ENCODE data around the gene MPRIP. TPM values are rescaled to one million over a fixed set of nuclear protein-coding genes. Genes with fewer than 3 reads are reported as not detected.
A peak's percentile ranks its signal among the peaks of the same experiment; 100 is the strongest.
"Not testable (repeated sequence)": the region's sequence is repeated elsewhere in the genome, so short reads cannot be mapped to it uniquely, and the experiment has no call there.

The MPRIP gene
- total RNA-seq, 1 donor from 2014 or later = 423 TPM

GRCh38 chr17:17144916-17145665, 102.8 kb downstream of the MPRIP start:
- DNase-seq (ENCODE audit: low spot score) = no peak

- DNase-seq (ENCODE audit: low spot score) = no peak
Measured at GRCh38 chr17:17146786-17147406, 104.6 kb downstream of the MPRIP start.

- no peak for DNase-seq (ENCODE audit: low spot score)
Measured at GRCh38 chr17:17147821-17148220, 105.6 kb downstream of the MPRIP start.

- DNase-seq (ENCODE audit: low spot score) = no peak
Measured at GRCh38 chr17:17149520-17150447, 107.5 kb downstream of the MPRIP start.

GRCh38 chr17:17150448-17150800, 108.2 kb downstream of the MPRIP start:
- no peak for DNase-seq (ENCODE audit: low spot score)

- DNase-seq (ENCODE audit: low spot score) = no peak
Measured at GRCh38 chr17:17151055-17151454, 108.8 kb downstream of the MPRIP start.

GRCh38 chr17:17151541-17151940, 109.3 kb downstream of the MPRIP start:
- DNase-seq (ENCODE audit: low spot score) = no peak

GRCh38 chr17:17151962-17152361, 109.7 kb downstream of the MPRIP start:
- peak; percentile 60 for DNase-seq (ENCODE audit: low spot score)

GRCh38 chr17:17152385-17152784, 110.1 kb downstream of the MPRIP start:
- DNase-seq (ENCODE audit: low spot score) = no peak

GRCh38 chr17:17153071-17153470, 110.8 kb downstream of the MPRIP start:
- no peak for DNase-seq (ENCODE audit: low spot score)

- no peak for DNase-seq (ENCODE audit: low spot score)
Measured at GRCh38 chr17:17153709-17154108, 111.5 kb downstream of the MPRIP start.

GRCh38 chr17:17154556-17154955, 112.3 kb downstream of the MPRIP start:
- DNase-seq (ENCODE audit: low spot score) = no peak

- no peak for DNase-seq (ENCODE audit: low spot score)
Measured at GRCh38 chr17:17154981-17155380, 112.7 kb downstream of the MPRIP start.

- no peak for DNase-seq (ENCODE audit: low spot score)
Measured at GRCh38 chr17:17155568-17155967, 113.3 kb downstream of the MPRIP start.

GRCh38 chr17:17156107-17156506, 113.8 kb downstream of the MPRIP start:
- DNase-seq (ENCODE audit: low spot score) = no peak

- DNase-seq (ENCODE audit: low spot score) = no peak
Measured at GRCh38 chr17:17156511-17156910, 114.3 kb downstream of the MPRIP start.

GRCh38 chr17:17157041-17157440, 114.8 kb downstream of the MPRIP start:
- no peak for DNase-seq (ENCODE audit: low spot score)

GRCh38 chr17:17158506-17158905, 116.2 kb downstream of the MPRIP start:
- not testable (repeated sequence) for DNase-seq (ENCODE audit: low spot score)

- DNase-seq (ENCODE audit: low spot score) = no peak
Measured at GRCh38 chr17:17159571-17159970, 117.3 kb downstream of the MPRIP start.

GRCh38 chr17:17161121-17161520, 118.9 kb downstream of the MPRIP start:
- no peak for DNase-seq (ENCODE audit: low spot score)

- no peak for DNase-seq (ENCODE audit: low spot score)
Measured at GRCh38 chr17:17161759-17162158, 119.5 kb downstream of the MPRIP start.

GRCh38 chr17:17164156-17164555, 121.9 kb downstream of the MPRIP start:
- no peak for DNase-seq (ENCODE audit: low spot score)

- no peak for DNase-seq (ENCODE audit: low spot score)
Measured at GRCh38 chr17:17164676-17165075, 122.4 kb downstream of the MPRIP start.

Measured in ureter (tissue), 1 donor.